ENCODE measurements around the gene EPS8L3.
"Not testable (repeated sequence)": the region's sequence is repeated elsewhere in the genome, so short reads cannot be mapped to it uniquely, and the experiment has no call there.

Gene EPS8L3

GRCh38 chr1:109749221-109749620 is 14.5 kb downstream of the EPS8L3 start:
- Histone ChIP-seq H3F3A (ENCODE audit: insufficient read depth) (no peaks in the 10 kb centered on the region), H3K36me3 (ENCODE audit: low read length) (no peaks in the 10 kb centered on the region), H3K9me3 (ENCODE audit: insufficient read depth, low read length) (no peaks in the 10 kb centered on the region), H3K79me2 (ENCODE audit: insufficient read depth, low read length) (no peaks in the 10 kb centered on the region), H3K27me3 (ENCODE audit: low read length) (no peaks in the 10 kb centered on the region), H2AFZ (ENCODE audit: low read depth, low read length, severe bottlenecking) (no peak overlapping the region), H3K9me2 (replicated peaks; ENCODE audit: insufficient read depth, low read length) (no peaks in the 10 kb centered on the region), H3K4me2 (ENCODE audit: low read depth, low read length, poor library complexity, severe bottlenecking) (no peak overlapping the region), H3K4me3 (ENCODE audit: insufficient read depth, low read length, poor library complexity, severe bottlenecking) (no peak overlapping the region), H4K20me1 (ENCODE audit: low read depth, low read length) (no peaks in the 10 kb centered on the region), H3K9ac (ENCODE audit: low read length) (no peak overlapping the region), H3K27ac (ENCODE audit: low read depth, low read length) (no peak overlapping the region)
- TF ChIP-seq EZH2phosphoT487 (conservative IDR thresholded peaks at IDR 0.05; ENCODE audit: low read length): no peak
- no peak for TF ChIP-seq CTCF (IDR thresholded peaks at IDR 0.05; ENCODE audit: insufficient read depth, low read length, poor library complexity, severe bottlenecking)

- not testable (repeated sequence) for H3K4me3 ChIP-seq (ENCODE audit: insufficient read depth, low read length, poor library complexity, severe bottlenecking); H3K4me2 ChIP-seq (ENCODE audit: low read depth, low read length, poor library complexity, severe bottlenecking); H3K36me3 ChIP-seq (ENCODE audit: low read length); H3K9me2 ChIP-seq (replicated peaks; ENCODE audit: insufficient read depth, low read length); H2AFZ ChIP-seq (ENCODE audit: low read depth, low read length, severe bottlenecking); H3K79me2 ChIP-seq (ENCODE audit: insufficient read depth, low read length); H3K9ac ChIP-seq (ENCODE audit: low read length); H3K9me3 ChIP-seq (ENCODE audit: insufficient read depth, low read length); H3K27me3 ChIP-seq (ENCODE audit: low read length); H3K27ac ChIP-seq (ENCODE audit: low read depth, low read length); H3F3A ChIP-seq (ENCODE audit: insufficient read depth); H4K20me1 ChIP-seq (ENCODE audit: low read depth, low read length)
Observed at GRCh38 chr1:109748311-109748710, 15.4 kb downstream of the EPS8L3 start.

- Histone ChIP-seq H3K9me2 (replicated peaks; ENCODE audit: insufficient read depth, low read length) (no peaks in the 10 kb centered on the region), H3K4me2 (ENCODE audit: low read depth, low read length, poor library complexity, severe bottlenecking) (no peak within 1 kb of the TSS), H3K27me3 (ENCODE audit: low read length) (no peaks in the 10 kb centered on the region), H2AFZ (ENCODE audit: low read depth, low read length, severe bottlenecking) (no peak within 1 kb of the TSS), H3K9ac (ENCODE audit: low read length) (no peak within 1 kb of the TSS), H3K9me3 (ENCODE audit: insufficient read depth, low read length) (no peaks in the 10 kb centered on the region), H3F3A (ENCODE audit: insufficient read depth) (no peaks in the 10 kb centered on the region), H3K4me3 (ENCODE audit: insufficient read depth, low read length, poor library complexity, severe bottlenecking) (no peak within 1 kb of the TSS), H4K20me1 (ENCODE audit: low read depth, low read length) (no peaks in the 10 kb centered on the region), H3K36me3 (ENCODE audit: low read length) (no peaks in the 10 kb centered on the region), H3K79me2 (ENCODE audit: insufficient read depth, low read length) (no peaks in the 10 kb centered on the region), H3K27ac (ENCODE audit: low read depth, low read length) (no peak within 1 kb of the TSS)
- TF ChIP-seq EZH2phosphoT487 (conservative IDR thresholded peaks at IDR 0.05; ENCODE audit: low read length) (no peak), CTCF (IDR thresholded peaks at IDR 0.05; ENCODE audit: insufficient read depth, low read length, poor library complexity, severe bottlenecking) (no peak)
Observed at GRCh38 chr1:109740615-109741373, 22.9 kb downstream of the EPS8L3 start, which contains the start of gene GSTM3. Gene GSTM3, minus strand, starts transcription at chr1:109741038. Its CDS starts 751 bp downstream, at chr1:109740287.

Measured in SU-DHL-6 (cell line).